ENCODE data around the gene ZNF441.

DNA sequence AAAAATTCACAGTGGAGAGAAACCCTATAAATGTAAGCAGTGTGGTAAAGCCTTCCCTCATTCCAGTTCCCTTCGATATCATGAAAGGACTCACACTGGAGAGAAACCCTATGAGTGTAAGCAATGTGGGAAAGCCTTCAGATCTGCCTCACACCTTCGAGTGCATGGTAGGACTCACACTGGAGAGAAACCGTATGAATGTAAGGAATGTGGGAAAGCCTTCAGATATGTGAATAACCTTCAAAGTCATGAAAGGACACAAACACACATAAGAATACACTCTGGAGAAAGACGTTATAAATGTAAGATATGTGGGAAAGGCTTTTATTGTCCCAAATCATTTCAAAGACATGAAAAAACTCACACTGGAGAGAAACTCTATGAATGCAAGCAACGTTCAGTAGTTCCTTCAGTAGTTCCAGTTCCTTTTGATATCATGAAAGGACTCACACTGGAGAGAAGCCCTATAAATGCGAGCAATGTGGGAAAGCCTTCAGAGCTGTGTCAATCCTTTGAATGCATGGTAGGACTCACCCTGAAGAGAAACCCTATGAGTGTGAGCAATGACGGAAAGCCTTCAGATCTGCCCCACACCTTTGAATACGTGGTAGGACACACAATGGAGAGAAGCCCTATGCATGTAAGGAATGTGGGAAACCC is 65.6 kb downstream of the ZNF441 start:
- TF ChIP-seq, protein P1, sequence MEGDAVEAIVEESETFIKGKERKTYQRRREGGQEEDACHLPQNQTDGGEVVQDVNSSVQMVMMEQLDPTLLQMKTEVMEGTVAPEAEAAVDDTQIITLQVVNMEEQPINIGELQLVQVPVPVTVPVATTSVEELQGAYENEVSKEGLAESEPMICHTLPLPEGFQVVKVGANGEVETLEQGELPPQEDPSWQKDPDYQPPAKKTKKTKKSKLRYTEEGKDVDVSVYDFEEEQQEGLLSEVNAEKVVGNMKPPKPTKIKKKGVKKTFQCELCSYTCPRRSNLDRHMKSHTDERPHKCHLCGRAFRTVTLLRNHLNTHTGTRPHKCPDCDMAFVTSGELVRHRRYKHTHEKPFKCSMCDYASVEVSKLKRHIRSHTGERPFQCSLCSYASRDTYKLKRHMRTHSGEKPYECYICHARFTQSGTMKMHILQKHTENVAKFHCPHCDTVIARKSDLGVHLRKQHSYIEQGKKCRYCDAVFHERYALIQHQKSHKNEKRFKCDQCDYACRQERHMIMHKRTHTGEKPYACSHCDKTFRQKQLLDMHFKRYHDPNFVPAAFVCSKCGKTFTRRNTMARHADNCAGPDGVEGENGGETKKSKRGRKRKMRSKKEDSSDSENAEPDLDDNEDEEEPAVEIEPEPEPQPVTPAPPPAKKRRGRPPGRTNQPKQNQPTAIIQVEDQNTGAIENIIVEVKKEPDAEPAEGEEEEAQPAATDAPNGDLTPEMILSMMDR (IDR thresholded peaks at IDR 0.05; ENCODE audit: low read depth, low read length) = no peak
- TF ChIP-seq, protein P2, sequence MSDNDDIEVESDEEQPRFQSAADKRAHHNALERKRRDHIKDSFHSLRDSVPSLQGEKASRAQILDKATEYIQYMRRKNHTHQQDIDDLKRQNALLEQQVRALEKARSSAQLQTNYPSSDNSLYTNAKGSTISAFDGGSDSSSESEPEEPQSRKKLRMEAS (IDR thresholded peaks at IDR 0.05; ENCODE audit: low read depth, low read length) = no peak
- TF ChIP-seq POLR2A (IDR thresholded peaks at IDR 0.05; ENCODE audit: extremely low read depth, insufficient read length) = no peak

Measured in NB4 (cell line).